PC-9 (cell line): ENCODE data around the gene FOLR2. TPM values are rescaled to one million over a fixed set of nuclear protein-coding genes. Genes with fewer than 3 reads are reported as not detected.

Experiments used
- BruUV-seq: library from RNA; stranded (reverse); fragments of 400-500 nt; replicated peaks from 2 replicates; lab custom pipeline; 2021; lab: Mats Ljungman, UMichigan
- CTCF ChIA-PET: fragments of 300-600 bp; sonication (Branson Sonifier 250); formaldehyde crosslinking; loops from one replicate; lab custom pipeline; 2022; ENCODE audit warnings: antibody characterized with exemption; lab: Charles Lee
- POLR2A ChIA-PET: fragments of 300-600 bp; sonication (Branson Sonifier 250); formaldehyde crosslinking; loops from one replicate; lab custom pipeline; 2022; ENCODE audit warnings: antibody characterized with exemption; ENCODE audit not compliant: unreplicated experiment; lab: Charles Lee
- DNase-seq, 2 experiments: peaks; one replicate each; pipeline versions ENCODE4 v3.0.0 to v3.0.0-alpha.2; 2015 to 2022; ENCODE audit warnings: mixed read lengths in 1 of 2
- H2AFZ ChIP-seq: fragments of 200-600 bp; sonication (generic); 2 replicates; pipeline ENCODE4 v1.8.1; 2017; ENCODE audit warnings: antibody characterized with exemption
- H3F3A ChIP-seq: fragments of 200-600 bp; sonication (generic); 2 replicates; pipeline ENCODE4 v1.8.1; 2017; ENCODE audit warnings: antibody characterized with exemption, mild to moderate bottlenecking, low read depth; ENCODE audit not compliant: insufficient read depth
- H3K27ac ChIP-seq: fragments of 200-600 bp; sonication (generic); 2 replicates; pipeline ENCODE4 v1.6.1; 2016; ENCODE audit warnings: mixed run types
- H3K27me3 ChIP-seq: fragments of 200-600 bp; sonication (generic); 2 replicates; pipeline ENCODE4 v1.6.1; 2016; ENCODE audit warnings: low read depth, mixed run types; ENCODE audit not compliant: insufficient read depth
- H3K36me3 ChIP-seq: fragments of 200-600 bp; sonication (generic); 2 replicates; pipeline ENCODE4 v1.6.1; 2016; ENCODE audit warnings: low read depth, mixed run types
- H3K4me1 ChIP-seq: fragments of 200-600 bp; sonication (generic); replicated peaks from 2 replicates; pipeline ENCODE4 v1.6.1; 2016; ENCODE audit warnings: mixed run types; ENCODE audit not compliant: insufficient read depth
- H3K4me2 ChIP-seq: fragments of 200-600 bp; sonication (generic); 2 replicates; pipeline ENCODE4 v1.6.1; 2017; ENCODE audit warnings: mixed run types
- H3K4me3 ChIP-seq: fragments of 200-600 bp; sonication (generic); 2 replicates; pipeline ENCODE4 v1.6.1; 2016; ENCODE audit warnings: mixed run types
- H3K79me2 ChIP-seq: fragments of 200-600 bp; sonication (generic); 2 replicates; pipeline ENCODE4 v1.6.1; 2017; ENCODE audit warnings: low read depth, mixed run types
- H3K9me2 ChIP-seq: fragments of 200-600 bp; sonication (generic); 2 replicates; pipeline ENCODE4 v1.8.1; 2017; ENCODE audit warnings: mild to moderate bottlenecking; ENCODE audit not compliant: insufficient read depth
- H3K9me3 ChIP-seq: fragments of 200-600 bp; sonication (generic); 2 replicates; pipeline ENCODE4 v1.8.1; 2016; ENCODE audit warnings: low read depth; ENCODE audit not compliant: insufficient read depth
- H4K20me1 ChIP-seq: fragments of 200-600 bp; sonication (generic); 2 replicates; pipeline ENCODE4 v1.8.1; 2017; ENCODE audit not compliant: insufficient read depth
- EZH2 ChIP-seq: fragments of 200-600 bp; sonication (generic); IDR thresholded peaks from 2 replicates; pipeline ENCODE4 v1.8.0; 2017; ENCODE audit warnings: antibody characterized with exemption, low read depth
- intact Hi-C: fragments of 100-400 bp; cut with micrococcal nuclease; formaldehyde crosslinking; loops from one replicate; pipeline ENCODE4 v1.10.0; 2022; ENCODE audit not compliant: unreplicated experiment
- total RNA-seq: library from RNA; stranded (reverse); gene quantifications from 2 replicates; pipeline ENCODE4 v1.2.3, GENCODE V29; 2021
- TF ChIP-seq, protein P1 (sequence below): fragments of 200-600 bp; sonication (generic); conservative IDR thresholded peaks from 2 replicates; pipeline ENCODE4 v1.6.1; 2017; ENCODE audit warnings: mixed run types, antibody characterized with exemption, mild to moderate bottlenecking, moderate library complexity

FOLR2 gene
- total RNA-seq, 1 experiment from 2014 or later, result not detected

DNA sequence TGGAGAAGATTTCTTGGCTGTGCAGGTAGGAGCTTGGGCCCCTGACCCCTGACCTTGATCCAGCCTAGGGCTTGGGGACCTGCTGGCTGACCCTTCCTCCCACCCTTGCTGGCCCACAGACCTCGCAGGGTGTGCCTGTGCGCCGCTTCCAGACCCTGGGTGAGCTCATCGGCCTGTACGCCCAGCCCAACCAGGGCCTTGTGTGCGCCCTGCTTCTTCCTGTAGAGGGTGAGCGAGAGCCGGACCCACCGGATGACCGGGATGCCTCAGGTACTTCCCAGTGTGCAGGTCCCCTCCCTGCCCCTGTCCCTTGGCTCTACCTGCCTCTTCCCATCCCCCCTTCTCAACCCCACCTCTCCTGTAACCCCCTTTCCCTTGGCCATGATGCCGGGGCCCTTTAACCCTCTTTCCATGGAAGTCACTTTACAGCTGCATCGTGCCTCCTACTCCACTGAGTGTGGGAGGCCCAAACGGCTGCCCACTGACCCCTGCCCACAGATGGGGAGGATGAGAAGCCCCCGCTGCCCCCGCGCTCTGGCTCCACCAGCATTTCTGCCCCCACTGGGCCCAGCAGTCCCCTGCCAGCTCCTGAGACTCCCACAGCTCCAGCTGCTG lies 11.7 kb downstream of the FOLR2 start:
- TF ChIP-seq EZH2, result no peak
- TF ChIP-seq, protein P1, sequence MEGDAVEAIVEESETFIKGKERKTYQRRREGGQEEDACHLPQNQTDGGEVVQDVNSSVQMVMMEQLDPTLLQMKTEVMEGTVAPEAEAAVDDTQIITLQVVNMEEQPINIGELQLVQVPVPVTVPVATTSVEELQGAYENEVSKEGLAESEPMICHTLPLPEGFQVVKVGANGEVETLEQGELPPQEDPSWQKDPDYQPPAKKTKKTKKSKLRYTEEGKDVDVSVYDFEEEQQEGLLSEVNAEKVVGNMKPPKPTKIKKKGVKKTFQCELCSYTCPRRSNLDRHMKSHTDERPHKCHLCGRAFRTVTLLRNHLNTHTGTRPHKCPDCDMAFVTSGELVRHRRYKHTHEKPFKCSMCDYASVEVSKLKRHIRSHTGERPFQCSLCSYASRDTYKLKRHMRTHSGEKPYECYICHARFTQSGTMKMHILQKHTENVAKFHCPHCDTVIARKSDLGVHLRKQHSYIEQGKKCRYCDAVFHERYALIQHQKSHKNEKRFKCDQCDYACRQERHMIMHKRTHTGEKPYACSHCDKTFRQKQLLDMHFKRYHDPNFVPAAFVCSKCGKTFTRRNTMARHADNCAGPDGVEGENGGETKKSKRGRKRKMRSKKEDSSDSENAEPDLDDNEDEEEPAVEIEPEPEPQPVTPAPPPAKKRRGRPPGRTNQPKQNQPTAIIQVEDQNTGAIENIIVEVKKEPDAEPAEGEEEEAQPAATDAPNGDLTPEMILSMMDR, result no peak
- peaks cover 4% of the 10 kb centered on the region; the same call in 1 of the 2 replicates for H3F3A ChIP-seq
- intact Hi-C loops, result no loop called here
- H3K27ac ChIP-seq, result no peak overlapping the region
- no peak overlapping the region for H2AFZ ChIP-seq
- no peaks in the 10 kb centered on the region for H3K9me3 ChIP-seq
- H3K27me3 ChIP-seq, result no peaks in the 10 kb centered on the region
- no peak for DNase-seq
- ChIA-PET POLR2A (interaction anchor here (0.6 kb wide), 1 partner anchor 213 kb away, joined by 4 read pairs; no protein-coding TSS in a partner anchor), CTCF (no interaction called here)
- H3K79me2 ChIP-seq, result peaks cover 30% of the 10 kb centered on the region
- peaks cover 15% of the 10 kb centered on the region for H4K20me1 ChIP-seq
- peaks cover 30% of the 10 kb centered on the region for H3K36me3 ChIP-seq
- no peak overlapping the region for H3K4me2 ChIP-seq
- H3K4me3 ChIP-seq, result no peak overlapping the region
- H3K4me1 ChIP-seq, result 0 out of 2 replicates have a peak, but pooled peaks cover 11% of the 10 kb centered on the region
- no TSS peak for BruUV-seq
- no peaks in the 10 kb centered on the region for H3K9me2 ChIP-seq

DNA sequence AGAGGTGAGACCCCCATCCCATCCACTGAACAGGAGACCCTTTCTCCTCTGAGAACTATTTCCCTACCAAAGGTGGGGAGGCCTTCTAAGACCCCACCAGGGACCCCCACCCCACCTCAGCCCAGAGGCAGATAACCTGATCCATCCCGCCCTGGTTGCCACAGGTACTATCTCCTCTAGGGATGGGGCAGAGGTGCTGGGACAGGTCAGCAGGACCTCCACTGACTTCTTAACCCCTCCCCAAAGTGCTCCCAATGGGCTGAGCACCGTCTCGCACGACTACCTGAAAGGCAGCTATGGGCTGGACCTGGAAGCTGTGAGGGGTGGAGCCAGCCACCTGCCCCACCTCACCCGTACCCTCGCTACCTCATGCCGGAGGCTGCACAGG lies 12.2 kb downstream of the FOLR2 start:
- H3K4me2 ChIP-seq, result no peak overlapping the region
- intact Hi-C loops, result no loop called here
- peaks cover 30% of the 10 kb centered on the region for H3K79me2 ChIP-seq
- TF ChIP-seq EZH2, result no peak
- TF ChIP-seq, protein P1, result no peak
- no peak for DNase-seq
- peaks cover 30% of the 10 kb centered on the region for H3K36me3 ChIP-seq
- H3K27me3 ChIP-seq, result no peaks in the 10 kb centered on the region
- H3K9me3 ChIP-seq, result no peaks in the 10 kb centered on the region
- BruUV-seq, result no TSS peak
- POLR2A ChIA-PET, result no interaction called here
- no peak overlapping the region for H3K4me3 ChIP-seq
- no peaks in the 10 kb centered on the region for H3K9me2 ChIP-seq
- no peak overlapping the region for H3K27ac ChIP-seq
- 0 out of 2 replicates have a peak, but pooled peaks cover 11% of the 10 kb centered on the region for H3K4me1 ChIP-seq
- H2AFZ ChIP-seq, result no peak overlapping the region
- H4K20me1 ChIP-seq, result peaks cover 15% of the 10 kb centered on the region
- CTCF ChIA-PET, result no interaction called here
- peaks cover 9% of the 10 kb centered on the region; the same call in 1 of the 2 replicates for H3F3A ChIP-seq

DNA sequence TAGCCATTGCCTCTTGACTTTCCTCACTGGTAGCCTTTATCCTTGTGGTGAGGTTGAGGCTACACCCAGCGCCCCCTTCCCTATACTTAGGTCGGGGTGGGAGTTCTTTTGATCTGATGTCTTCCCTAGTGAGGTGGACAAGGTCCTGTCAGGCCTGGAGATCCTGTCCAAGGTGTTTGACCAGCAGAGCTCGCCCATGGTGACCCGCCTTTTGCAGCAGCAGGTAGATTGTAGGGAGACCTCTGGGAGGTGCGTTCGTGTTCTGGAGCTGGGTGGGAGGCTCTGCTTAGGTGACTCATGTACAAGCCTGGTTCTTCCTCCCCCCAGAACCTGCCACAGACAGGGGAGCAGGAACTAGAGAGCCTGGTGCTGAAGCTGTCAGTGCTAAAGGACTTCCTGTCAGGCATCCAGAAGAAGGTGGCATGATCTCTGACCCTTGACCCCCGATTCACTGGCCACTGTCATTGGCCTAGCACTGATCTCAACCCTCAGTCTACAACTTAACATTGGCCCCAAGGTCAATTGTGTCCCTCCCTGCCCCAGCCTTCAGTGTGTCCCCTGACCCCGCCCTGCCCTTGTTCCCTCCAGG lies 12.8 kb downstream of the FOLR2 start:
- no peak for DNase-seq
- intact Hi-C loops, result no loop called here
- Histone ChIP-seq H3K36me3 (peaks cover 30% of the 10 kb centered on the region), H3K4me1 (0 out of 2 replicates have a peak, but pooled peaks cover 11% of the 10 kb centered on the region), H3K4me2 (no peak overlapping the region), H4K20me1 (peaks cover 20% of the 10 kb centered on the region), H3K4me3 (no peak overlapping the region), H3K27me3 (no peaks in the 10 kb centered on the region), H3K27ac (no peak overlapping the region), H3K79me2 (peaks cover 24% of the 10 kb centered on the region), H3K9me3 (no peaks in the 10 kb centered on the region), H3K9me2 (no peaks in the 10 kb centered on the region), H2AFZ (no peak overlapping the region), H3F3A (peaks cover 14% of the 10 kb centered on the region; the same call in 1 of the 2 replicates)
- CTCF ChIA-PET, result no interaction called here
- POLR2A ChIA-PET, result no interaction called here
- no TSS peak for BruUV-seq
- no peak for TF ChIP-seq EZH2
- TF ChIP-seq, protein P1, result no peak
